ENCODE data around the gene CXorf65.

CXorf65 gene

DNA sequence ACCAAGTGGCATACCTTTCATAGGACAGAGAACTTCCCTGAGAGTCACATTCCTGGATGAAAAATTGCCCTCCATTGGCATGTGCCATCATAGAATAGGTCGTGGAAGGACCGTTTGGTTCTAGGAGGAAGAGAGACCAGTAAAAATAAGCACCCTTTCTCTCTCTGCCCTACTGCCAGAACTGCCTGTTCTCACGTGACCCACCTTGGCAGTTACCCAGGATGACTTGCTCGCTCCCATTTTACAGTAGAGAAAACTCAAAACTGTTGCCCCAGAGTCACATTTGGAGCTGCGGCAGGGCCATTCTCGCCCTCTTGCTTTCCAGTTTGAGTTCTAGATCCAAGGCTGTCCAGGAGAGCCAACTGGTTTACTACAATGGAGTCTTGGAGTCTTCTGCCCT is 37.0 kb upstream of the CXorf65 start:
- TF ChIP-seq, protein P1, sequence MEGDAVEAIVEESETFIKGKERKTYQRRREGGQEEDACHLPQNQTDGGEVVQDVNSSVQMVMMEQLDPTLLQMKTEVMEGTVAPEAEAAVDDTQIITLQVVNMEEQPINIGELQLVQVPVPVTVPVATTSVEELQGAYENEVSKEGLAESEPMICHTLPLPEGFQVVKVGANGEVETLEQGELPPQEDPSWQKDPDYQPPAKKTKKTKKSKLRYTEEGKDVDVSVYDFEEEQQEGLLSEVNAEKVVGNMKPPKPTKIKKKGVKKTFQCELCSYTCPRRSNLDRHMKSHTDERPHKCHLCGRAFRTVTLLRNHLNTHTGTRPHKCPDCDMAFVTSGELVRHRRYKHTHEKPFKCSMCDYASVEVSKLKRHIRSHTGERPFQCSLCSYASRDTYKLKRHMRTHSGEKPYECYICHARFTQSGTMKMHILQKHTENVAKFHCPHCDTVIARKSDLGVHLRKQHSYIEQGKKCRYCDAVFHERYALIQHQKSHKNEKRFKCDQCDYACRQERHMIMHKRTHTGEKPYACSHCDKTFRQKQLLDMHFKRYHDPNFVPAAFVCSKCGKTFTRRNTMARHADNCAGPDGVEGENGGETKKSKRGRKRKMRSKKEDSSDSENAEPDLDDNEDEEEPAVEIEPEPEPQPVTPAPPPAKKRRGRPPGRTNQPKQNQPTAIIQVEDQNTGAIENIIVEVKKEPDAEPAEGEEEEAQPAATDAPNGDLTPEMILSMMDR (IDR thresholded peaks at IDR 0.05; ENCODE audit: low read depth, low read length), result no peak
- no peak for DNase-seq (ENCODE audit: extremely low read depth, low read depth)

GRCh38 chrX:71140440-71140839 is 33.9 kb upstream of the CXorf65 start:
- TF ChIP-seq, protein P1 (IDR thresholded peaks at IDR 0.05; ENCODE audit: low read depth, low read length), result no peak
- no peak for DNase-seq (ENCODE audit: extremely low read depth, low read depth)

DNA sequence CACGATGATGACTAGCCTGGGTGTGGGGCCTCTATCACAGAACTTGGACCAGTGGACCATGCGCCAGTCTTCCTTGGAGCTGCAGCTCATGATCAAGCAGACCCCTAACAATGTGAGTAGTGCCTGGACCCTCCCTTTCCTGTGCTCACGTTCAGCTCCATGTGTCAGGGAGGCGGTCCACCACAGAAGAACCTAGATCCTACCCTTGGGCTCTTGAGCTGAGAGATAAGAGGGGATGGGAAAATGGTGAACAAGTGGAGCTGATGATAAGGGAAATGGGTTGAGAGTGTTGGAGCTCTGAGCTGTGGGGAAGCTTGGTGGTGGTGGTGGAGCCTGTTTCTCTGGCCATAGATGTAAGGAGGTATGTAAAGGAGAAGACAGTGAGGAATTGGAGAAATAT is 25.0 kb upstream of the CXorf65 start:
- no peak for DNase-seq (ENCODE audit: extremely low read depth, low read depth)
- TF ChIP-seq, protein P1 (IDR thresholded peaks at IDR 0.05; ENCODE audit: low read depth, low read length), result no peak

GRCh38 chrX:71128915-71129765 is 22.6 kb upstream of the CXorf65 start:
- TF ChIP-seq, protein P1 (IDR thresholded peaks at IDR 0.05; ENCODE audit: low read depth, low read length), result peak; percentile 78
- DNase-seq (ENCODE audit: extremely low read depth, low read depth), result no peak

DNA sequence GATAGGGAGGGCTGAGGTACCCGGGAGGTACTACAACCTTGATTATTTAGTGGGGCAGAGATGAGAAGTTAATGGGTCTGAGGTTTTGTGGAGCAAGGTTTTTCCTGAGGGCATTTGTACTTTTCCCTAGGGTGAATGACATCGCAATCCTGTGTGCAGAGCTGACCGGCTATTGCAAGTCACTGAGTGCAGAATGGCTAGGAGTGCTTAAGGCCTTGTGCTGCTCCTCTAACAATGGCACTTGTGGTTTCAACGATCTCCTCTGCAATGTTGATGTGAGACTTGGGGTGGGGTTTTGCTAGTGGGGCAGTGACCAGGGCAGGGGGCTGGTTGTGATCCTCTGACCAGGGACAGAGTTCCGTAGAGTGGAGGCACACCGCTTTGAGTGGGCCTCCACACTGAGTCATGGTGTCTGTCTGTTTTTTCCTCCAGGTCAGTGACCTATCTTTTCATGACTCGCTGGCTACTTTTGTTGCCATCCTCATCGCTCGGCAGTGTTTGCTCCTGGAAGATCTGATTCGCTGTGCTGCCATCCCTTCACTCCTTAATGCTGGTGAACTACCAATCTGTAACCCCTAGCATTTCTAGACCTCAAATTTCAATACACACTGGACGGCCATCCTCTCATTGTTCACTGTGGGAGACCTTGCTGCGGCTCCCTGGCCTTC is 21.8 kb upstream of the CXorf65 start:
- DNase-seq (ENCODE audit: extremely low read depth, low read depth), result no peak
- TF ChIP-seq, protein P1 (IDR thresholded peaks at IDR 0.05; ENCODE audit: low read depth, low read length), result no peak

DNA sequence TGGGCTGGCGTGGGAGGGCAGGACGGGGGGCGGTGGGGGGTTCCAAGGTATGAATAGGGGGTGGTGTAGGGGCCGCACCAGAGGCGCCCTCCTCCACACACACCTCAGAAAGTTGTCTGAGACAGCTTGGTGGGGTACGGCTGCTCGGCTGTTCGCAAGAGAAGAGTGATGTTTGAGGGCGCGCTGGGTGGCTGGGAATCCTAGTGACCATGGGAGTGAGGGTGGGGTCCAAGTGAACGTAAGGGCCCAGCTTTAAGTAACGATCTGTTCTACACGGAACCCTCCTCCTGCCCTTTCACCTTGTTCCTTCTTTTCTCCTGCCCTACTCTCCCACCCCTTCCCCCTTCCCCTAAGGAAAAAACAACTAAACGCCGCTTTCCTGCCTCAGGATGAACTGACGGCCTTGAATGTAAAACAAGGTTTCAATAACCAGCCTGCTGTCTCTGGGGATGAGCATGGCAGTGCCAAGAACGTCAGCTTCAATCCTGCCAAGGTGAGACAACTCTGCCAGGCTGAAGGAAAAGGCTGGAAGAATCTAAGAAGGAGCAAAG is 12.5 kb upstream of the CXorf65 start:
- TF ChIP-seq, protein P1 (IDR thresholded peaks at IDR 0.05; ENCODE audit: low read depth, low read length), result no peak
- no peak for DNase-seq (ENCODE audit: extremely low read depth, low read depth)

Data from AG09319 (cell line).